ENCODE results near the gene EXOC3L1.

Gene EXOC3L1

DNA sequence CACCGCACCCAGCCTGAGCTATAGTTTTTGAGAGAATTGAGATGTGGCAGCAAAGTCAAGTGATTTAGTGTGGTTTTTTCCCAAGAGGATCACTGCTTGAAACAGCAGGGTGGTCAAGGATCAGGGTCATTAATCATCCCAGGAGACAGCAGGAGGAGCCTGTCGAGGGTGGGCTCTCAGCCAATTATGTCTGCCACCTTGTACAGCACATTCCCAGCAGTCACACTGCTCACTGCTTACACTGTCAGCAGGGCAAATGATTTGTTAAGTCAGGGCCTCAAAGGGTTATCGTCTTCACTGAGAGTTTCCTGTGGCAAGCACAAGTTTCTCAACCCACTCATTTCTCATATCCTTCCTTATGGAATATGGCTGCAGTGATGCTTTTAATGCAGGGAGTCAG, 52.3 kb downstream of the EXOC3L1 start:
- H3K27ac ChIP-seq: no peak overlapping the region
- TF ChIP-seq, protein P1, sequence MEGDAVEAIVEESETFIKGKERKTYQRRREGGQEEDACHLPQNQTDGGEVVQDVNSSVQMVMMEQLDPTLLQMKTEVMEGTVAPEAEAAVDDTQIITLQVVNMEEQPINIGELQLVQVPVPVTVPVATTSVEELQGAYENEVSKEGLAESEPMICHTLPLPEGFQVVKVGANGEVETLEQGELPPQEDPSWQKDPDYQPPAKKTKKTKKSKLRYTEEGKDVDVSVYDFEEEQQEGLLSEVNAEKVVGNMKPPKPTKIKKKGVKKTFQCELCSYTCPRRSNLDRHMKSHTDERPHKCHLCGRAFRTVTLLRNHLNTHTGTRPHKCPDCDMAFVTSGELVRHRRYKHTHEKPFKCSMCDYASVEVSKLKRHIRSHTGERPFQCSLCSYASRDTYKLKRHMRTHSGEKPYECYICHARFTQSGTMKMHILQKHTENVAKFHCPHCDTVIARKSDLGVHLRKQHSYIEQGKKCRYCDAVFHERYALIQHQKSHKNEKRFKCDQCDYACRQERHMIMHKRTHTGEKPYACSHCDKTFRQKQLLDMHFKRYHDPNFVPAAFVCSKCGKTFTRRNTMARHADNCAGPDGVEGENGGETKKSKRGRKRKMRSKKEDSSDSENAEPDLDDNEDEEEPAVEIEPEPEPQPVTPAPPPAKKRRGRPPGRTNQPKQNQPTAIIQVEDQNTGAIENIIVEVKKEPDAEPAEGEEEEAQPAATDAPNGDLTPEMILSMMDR (conservative IDR thresholded peaks at IDR 0.05): no peak
